HG03196 (cell line): Measurements from ENCODE around the gene PDCD1.

ENCODE experiments used
- ATAC-seq: cut with Tn5 transposase; IDR thresholded peaks from one replicate; pipeline ENCODE4 v1.9.1; 2021; ENCODE audit not compliant: unreplicated experiment

PDCD1 gene

DNA sequence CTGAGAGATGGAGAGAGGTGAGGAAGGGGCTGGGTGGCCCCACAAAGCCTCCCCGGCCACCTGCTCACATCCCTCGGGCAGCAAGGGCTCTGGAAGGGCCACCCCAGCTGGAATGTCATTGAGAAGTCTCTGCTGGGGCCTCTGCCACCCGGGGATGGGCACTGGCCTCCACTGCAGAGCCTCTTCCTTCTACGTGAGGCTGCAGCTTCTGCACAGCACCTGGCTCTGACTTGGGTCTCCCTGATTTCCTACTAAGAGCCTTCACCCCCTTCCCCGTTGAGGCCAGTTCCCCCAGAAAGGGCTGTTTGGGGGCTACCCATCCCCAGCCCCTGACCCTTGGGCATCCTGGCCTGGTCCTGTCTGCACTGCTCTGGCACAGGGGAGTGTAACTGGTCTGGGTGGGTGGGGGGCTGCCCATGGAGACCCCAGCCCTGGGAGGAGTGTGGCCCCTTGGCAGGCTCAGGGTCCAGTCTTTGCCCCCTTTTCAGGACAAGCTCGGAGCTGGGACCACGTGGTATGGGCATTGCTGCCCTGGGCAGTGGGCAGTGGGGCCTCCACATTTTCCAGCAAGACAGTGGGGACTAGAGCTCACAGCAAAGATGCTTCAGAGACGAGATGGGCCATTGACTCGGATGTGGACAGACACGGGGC is 5.6 kb downstream of the PDCD1 start:
- no peak for ATAC-seq

DNA sequence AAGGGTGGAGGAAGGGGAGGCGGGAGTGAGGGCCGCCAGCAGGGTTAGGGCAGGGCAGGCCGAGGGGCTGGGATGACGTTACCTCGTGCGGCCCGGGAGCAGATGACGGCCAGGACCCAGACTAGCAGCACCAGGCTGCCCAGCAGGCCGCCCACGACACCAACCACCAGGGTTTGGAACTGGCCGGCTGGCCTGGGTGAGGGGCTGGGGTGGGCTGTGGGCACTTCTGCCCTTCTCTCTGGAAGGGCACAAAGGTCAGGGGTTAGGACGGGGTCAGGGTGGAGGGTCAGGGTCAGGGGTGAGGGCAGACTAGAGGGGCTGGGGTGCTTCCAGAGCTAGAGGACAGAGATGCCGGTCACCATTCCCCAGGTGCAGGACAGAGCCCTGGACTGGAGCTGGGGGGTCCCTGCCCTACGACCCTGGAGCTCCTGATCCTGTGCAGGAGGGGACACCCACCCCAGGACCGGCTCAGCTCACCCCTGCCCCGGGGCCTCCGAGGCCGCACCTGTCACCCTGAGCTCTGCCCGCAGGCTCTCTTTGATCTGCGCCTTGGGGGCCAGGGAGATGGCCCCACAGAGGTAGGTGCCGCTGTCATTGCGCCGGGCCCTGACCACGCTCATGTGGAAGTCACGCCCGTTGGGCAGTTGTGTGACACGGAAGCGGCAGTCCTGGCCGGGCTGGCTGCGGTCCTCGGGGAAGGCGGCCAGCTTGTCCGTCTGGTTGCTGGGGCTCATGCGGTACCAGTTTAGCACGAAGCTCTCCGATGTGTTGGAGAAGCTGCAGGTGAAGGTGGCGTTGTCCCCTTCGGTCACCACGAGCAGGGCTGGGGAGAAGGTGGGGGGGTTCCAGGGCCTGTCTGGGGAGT is 6.3 kb downstream of the PDCD1 start:
- ATAC-seq, result no peak

DNA sequence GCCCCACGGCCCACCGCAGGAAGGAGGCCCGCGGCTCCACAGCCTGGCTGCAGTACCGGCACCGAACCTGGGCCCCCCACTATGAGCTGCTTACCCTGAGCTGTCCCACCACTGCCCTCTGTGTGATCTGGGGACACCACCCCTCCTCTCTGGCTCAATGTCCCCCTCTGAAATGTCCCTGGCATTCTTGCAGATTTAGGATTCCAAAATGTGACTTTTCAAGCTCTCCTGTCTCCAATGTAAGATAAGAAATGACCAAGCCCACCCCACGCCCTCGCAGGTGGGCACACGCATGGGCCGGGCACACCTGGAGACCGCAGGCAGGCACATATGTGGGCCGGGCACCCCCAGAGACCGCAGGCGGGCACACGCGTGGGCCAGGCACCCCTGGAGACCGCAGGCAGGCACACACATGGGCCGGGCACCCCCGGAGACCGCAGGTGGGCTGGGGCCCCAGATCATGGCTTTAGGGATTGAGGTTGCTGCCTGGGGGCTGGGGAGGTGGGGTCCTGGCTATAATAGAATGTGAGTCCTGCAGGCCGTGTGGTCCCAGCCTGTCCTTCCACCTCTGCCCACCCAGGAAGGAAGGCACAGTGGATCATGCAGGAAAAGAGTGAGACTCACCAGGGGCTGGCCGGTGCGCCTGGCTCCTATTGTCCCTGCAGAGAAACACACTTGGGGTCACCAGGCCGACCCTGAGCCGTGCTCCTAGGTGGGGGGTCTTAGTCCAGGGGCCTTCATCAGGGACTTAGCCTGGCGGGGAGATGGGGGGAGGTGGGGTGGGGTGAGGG is 7.2 kb downstream of the PDCD1 start:
- no peak for ATAC-seq

DNA sequence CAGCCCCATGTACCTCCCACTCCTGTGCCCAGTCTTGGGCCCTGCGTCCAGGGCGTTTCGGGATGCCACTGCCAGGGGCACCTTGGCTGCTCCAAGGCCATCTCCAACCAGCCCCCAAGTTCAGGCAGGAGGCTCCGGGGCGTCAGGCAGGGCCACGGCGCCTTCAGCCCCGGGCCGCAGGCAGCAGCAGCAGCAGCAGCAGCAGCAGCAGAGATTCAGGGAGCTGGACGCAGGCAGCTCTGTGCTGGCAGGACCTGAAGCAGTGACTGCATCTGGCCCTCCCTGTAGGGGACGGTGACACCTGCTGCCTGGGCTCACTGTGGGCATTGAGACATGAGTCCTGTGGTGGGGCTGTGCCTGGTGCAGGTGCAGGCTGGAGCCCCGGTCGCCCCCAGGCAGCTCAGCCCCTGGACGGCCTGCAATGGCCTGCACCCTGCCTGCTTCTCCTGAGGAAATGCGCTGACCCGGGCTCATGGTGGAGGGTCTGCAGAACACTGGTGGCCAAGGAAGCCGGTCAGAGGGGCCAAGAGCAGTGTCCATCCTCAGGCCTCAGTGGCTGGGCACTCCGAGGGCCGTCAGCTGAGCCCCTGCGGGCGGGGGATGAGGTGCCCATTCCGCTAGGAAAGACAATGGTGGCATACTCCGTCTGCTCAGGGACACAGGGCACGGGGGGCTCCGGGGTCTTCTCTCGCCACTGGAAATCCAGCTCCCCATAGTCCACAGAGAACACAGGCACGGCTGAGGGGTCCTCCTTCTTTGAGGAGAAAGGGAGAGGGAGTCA is 8.0 kb downstream of the PDCD1 start:
- ATAC-seq, result no peak

DNA sequence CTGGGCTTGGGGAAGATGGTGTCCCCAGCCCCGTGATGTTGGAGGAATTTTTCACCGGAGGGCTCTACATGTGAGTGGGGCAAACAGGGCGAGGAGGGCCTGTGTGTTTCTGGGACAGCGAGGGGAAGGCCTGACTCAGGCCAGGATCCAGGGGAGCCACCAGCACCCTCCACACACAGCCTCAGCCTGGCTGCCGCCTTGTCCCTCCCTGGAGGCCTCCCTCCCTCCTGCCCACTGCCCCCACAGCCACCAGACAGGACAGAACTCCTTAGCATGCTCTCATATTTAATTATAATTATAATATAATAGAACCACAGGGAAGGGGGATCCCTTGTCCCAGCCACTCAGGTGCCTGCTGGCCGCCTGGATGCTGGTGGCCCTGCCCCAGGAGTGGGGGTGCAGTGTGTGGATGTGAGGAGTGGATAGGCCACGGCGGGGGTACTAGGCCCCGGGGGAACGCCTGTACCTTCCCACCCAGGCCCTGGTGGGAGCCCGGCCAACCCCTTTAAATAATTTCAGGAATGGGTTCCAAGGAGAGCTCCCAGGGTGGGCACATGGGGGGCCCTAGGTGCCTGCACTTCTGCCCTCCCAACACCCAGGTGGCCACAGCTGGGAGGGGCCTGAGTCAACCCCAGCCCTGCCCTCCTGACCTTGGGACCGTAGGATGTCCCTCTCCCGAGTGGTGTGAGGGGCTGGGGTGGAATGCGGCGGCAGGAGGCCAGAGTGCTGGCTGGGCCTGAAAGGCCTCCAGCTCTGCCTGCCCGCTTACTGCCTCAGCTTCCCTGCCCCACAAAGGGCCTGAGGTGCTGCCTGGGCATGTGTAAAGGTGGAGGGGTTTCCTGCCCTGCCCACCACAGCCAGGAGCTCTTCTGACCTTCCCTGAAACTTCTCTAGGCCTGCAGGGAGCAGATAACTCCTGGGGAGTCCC is 8.8 kb downstream of the PDCD1 start:
- no peak for ATAC-seq

DNA sequence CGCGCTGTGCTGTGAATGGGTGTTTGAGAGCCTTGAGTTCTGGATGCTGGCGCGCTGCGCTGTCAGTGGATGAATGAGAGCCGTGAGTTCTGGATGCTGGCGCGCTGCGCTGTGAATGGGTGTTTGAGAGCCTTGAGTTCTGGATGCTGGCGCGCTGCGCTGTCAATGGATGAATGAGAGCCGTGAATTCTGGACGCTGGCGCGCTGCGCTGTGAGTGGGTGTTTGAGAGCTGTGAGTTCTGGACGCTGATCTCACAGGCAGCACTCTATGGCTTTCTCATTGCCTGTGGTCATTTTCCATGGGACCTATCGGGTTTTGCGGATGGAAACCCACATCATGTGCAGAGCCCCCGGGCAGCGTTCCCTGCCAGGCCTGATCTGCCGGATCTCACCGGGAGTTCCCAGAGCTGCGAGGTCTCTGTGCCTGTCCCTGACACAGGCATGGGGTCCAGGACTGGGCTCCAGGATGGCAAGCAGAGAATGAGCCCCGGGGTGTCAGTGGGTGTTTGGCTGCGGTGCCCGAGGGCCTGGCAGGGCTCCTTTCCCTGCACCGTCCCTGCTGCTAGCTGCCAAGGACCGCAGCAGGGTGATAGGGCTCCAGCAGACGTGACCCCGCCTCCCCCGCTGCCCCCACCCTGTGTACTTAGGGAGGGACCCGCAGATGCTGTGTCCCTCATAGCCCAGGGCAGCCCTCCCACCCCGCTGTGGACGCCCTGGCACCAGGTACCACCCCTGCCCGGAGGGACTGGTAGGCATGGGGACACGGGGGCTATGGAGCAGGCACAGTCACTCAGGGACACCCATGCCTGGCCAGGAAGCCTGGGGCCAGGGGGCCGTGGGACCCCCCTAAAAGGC is 9.7 kb downstream of the PDCD1 start:
- no peak for ATAC-seq

DNA sequence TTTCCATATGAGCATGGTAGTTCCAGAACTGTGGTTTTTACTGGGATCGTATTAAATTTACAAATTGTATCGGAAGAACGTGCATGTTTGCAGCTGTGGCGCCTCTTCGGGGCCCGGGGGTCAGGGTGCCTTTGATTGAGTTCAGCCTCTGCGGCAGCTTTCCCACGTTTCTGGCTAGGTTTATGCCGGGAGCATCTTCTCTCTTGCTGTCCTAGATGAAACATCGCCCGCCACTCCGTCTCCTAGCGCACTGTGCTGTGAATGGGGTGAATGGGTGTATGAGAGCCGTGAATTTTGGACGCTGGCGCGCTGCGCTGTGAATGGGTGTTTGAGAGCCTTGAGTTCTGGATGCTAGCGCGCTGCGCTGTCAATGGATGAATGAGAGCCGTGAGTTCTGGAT is 12.3 kb downstream of the PDCD1 start:
- no peak for ATAC-seq

DNA sequence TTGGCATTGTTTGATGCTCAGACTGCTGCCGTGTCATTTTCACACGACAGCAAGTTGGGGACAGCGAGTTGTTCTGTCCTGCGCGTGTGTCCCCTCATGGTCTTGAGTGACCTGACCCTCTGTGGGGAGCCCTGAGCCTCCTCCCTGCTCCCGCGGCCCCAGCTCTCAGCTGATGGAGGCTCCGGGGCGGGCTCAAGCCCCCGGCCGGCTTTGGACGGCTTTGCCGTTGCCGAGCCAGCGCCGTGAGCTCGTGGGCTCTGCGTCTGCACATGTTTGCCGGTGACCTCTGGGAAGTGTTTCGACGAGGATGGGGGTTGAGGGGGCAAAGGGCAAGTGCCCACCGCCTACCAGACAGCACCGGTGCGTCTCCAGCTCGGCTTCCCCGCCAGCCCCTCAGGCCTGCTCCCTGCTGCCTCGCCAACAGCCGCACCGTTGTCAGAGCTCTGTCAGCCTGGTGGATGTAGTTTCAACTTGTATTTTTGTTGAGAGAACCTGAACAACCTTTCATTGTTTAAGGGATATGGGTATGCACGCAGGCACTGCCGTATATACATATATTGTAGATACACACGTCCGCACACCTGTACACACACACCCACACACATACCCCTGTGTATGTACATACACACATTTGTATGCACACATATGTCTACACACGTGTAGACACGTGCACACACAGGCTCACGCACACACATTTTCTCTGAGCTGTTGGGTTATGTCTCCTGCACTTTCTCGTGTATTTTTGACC is 13.7 kb downstream of the PDCD1 start:
- no peak for ATAC-seq

DNA sequence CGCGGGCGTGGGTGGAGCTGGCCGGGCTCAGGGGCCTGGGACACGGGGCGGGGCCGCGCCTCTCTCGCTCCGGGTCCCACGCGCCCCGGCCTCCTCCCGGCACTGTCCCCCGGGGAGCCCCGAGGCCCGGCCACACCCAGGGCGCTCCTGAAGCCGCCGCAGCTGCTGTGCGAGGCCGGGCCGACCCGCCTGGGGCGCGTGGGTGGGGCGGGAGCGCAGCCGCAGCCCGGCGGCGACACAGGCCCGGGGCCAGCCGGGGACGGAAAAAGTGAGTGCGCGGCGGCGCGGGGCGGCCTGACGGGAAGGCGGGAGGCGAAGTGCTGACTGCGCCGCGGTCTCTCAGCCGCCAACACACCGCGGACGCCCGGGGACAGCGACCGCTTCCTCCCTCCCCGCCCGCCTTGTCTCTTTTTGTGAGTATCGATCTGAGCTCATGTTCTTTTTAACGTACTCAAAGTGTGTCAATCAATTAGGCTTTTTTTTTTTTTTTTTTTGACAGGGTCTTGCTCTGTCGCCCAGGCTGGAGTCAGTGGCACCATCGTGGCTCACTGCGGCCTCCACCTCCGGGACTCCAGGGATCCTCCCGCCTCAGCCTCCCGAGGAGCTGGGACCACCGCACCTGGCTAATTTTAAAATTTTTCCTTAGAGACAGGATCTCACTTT is 14.5 kb downstream of the PDCD1 start:
- peak; percentile 70 for ATAC-seq

DNA sequence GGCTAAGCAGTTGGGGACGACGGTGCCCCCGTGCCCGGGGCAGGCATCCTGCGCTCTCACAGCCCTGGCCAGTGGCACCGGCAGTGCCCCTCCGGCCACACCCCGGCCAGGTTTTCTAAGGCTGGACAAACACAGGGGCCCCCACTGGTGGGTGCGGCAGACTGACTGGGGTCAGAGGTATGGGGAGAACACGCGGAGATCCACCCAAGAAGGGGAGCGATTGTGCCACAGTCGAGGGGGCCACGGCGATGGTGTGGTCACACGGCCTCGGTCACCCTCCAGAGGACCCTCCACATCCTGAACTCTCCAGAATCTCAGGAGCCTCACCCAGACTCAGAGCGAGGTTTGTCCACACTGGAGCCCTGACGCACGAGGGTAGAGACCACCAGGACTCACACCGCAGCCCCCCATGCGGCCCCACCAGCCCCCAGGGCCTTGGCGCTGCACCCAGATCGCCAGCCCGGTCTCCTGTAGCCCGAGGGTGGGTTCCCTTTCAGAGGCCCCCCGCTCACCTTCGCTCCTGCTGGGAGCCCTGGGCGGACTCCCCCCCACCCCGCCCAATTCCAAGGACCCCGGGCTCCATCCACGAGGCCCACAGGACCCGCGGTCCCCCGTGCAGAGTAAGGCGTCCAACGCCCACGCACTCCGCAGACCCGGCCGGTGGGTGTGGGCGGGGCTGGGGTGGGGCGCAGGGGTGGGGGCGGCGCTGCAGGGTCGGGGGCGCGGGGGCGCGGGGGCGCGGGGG is 15.2 kb downstream of the PDCD1 start:
- ATAC-seq, result no peak

DNA sequence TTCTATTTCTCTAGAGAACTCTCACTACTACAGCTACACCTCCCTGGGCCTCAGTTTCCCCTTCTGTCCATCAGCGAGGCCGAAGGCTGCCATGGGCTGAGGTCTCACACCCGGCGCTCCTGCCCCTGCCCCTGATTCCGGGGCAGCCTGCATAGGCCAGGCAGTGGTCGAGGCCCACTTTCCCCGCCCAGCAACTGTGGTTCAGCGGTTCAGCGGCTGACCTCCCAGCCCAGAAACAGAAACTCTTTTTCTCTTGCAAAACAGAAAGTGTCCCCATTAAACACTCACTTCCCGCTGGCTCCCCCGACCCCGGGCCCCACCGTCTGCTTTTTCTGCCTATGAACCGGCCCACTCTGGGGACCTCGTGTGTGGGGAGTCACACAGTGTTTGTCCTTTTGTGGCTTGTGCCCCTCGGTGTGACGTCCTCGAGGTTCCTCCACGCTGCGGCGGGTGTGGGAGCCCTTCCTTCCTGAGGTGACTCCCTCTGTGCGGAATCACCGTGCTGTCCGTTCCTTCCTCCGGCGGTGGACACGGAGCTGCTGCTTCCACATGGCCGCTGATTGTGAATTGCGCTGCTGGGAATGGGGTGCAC is 16.0 kb downstream of the PDCD1 start:
- no peak for ATAC-seq

DNA sequence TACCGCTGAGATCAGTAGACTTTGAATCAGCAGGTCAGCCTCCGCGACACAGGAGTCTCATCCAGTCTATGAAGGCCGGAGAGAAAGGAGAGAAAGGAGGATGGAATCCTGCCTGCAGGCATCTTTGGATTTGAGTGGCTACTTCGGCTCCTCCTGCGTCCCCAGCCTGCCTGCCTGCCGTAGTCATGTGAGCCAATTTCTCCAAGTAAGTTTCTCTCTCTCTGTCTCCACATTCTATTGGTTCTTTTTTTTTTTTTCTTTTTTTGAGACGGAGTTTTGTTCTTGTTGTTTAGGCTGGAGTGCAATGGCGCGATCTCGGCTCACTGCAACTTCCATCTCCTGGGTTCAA is 16.7 kb downstream of the PDCD1 start:
- ATAC-seq, result no peak

DNA sequence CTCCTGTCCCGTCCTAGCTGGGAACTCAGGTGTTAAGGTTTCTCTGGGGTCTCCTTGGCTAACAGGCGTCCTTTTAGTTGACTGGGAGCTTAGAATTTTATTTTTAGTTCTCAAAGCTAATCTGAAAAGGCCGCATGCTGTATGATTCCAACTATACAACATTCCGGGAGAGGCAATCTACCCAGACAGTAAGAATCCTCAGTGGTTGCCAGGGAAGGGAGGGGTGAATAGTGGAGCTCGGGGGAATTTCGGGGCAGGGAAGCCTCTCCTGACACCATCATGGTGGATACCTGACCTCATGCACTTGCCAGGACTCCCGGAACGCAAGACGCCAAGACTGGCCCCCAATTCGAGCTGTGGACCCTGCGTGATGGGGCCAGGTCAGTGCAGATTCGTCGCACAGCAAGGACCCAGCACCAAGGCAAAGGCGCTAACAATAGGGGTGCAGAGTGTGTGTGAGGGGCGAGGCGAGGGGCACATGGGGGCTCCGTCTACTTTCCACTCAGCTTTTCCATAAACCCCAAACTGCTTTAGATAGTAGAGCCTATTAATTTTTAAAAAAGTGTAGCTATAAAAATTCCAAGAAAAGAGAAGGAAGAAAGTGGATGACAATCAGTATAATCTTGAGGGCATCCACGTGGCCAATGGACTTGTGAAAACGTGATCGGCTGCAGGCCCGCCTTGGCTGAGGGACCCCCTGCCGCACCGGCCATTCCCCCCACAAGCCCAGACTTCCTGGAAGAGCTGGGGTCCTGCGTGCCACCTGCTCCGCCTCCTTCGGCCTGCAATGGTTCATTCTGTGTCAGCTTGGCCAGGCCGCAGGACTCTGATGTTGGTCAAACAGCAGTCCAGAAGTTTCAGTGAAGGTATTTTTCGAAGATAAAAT is 17.3 kb downstream of the PDCD1 start:
- ATAC-seq, result no peak

DNA sequence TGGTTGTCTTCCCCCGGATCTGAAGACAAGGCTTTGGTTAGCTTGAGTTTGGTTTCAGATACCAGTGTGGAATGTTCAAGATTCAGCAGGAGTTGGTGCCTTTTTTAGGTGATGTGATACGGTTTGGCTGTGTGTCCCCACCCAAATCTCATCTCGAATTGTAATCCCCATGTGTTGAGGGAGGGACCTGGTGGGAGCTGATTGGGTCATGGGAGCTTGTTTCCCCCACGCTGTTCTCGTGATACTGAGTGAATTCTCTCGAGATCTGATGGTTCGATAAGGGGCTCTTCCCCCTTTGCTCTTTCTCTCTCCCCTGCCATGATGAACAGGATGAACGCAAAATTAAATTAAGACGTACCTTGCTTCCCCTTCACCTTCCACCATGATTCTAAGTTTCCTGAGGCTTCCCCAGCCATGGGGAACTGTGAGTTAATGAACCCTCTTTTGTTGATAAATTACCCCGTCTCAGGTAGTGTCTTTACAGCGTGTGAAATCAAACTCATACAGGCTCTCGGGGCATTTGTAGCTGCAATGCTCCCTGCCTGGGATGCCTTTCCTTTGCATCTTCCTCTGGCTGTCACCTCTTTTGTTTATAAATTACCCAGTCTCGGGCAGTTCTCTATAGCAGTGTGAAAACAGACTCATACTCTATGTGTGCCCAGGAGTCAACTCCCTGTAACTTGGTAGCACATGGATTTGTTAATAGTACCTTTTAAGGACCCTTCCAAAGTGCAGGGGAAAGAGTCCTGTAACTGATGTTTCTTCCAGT is 21.3 kb downstream of the PDCD1 start:
- ATAC-seq, result no peak

DNA sequence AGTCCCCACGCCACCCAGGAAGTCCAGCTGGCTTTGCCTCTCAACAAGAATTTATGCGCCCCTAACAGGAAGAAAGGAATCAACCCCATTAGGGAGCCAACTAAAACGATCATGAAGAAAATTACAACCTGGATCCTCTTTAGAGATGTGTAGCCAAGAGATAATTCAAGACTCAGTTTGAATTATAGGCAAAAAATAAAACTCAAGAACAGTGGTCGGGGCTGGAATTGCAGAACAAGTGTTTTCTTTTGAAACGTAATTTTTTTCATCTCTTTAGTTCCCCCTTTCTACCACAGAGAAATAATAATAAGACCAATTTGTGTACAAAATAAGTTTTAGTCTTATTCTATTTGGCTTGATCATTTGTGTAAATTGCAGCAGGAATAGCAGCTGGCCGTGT is 22.4 kb downstream of the PDCD1 start:
- ATAC-seq, result no peak
